Upper lobe of left lung (tissue), 6 donors: ENCODE measurements around the gene NHSL2. TPM values are rescaled to one million over a fixed set of nuclear protein-coding genes. Genes with fewer than 3 reads are reported as not detected.
A peak's percentile ranks its signal among the peaks of the same experiment; 100 is the strongest.

ENCODE experiments used
- ATAC-seq, 2 donors: fragments of 200-7000 bp; cut with Tn5 transposase; one replicate each; pipeline ENCODE4 v1.9.1; 2022; ENCODE audit warnings: mild to moderate bottlenecking in 2 of 2, moderate library complexity in 2 of 2; ENCODE audit not compliant: low FRiP score in 2 of 2
- DNase-seq, 2 donors: peaks; one replicate each; pipeline ENCODE4 v3.0.0-alpha.2; 2019 to 2020
- H3K27ac ChIP-seq, 4 donors: fragments of 200-600 bp; sonication (generic); one replicate each; pipeline ENCODE4 v1.5.1; 2016 to 2019
- H3K27me3 ChIP-seq, 4 donors: fragments of 200-600 bp; sonication (generic); one replicate each; pipeline ENCODE4 v1.5.1; 2017 to 2019
- H3K36me3 ChIP-seq, 4 donors: fragments of 200-600 bp; sonication (generic); one replicate each; pipeline ENCODE4 v1.5.1; 2016 to 2019
- H3K4me1 ChIP-seq, 4 donors: fragments of 200-600 bp; sonication (generic); one replicate each; pipeline ENCODE4 v1.5.1; 2018 to 2019
- H3K4me3 ChIP-seq, 4 donors: fragments of 200-600 bp; sonication (generic); one replicate each; pipeline ENCODE4 v1.5.1; 2017 to 2019; ENCODE audit warnings: mild to moderate bottlenecking in 2 of 4, moderate library complexity in 1 of 4
- H3K9me3 ChIP-seq, 4 donors: fragments of 200-600 bp; sonication (generic); one replicate each; pipeline ENCODE4 v1.5.1; 2018 to 2019
- EP300 ChIP-seq, 4 donors: sonication (generic); formaldehyde crosslinking; IDR thresholded peaks; one replicate each; pipeline ENCODE4 v1.5.1; 2017; ENCODE audit warnings: antibody characterized with exemption in 4 of 4, control low read depth in 2 of 4
- POLR2A ChIP-seq, 4 donors: fragments of 450-650 bp; IDR thresholded peaks; one replicate each; pipeline ENCODE4 v1.5.1; 2016 to 2017; ENCODE audit warnings: antibody characterized with exemption in 4 of 4, mild to moderate bottlenecking in 2 of 4
- POLR2AphosphoS5 ChIP-seq, 2 donors: sonication (generic); formaldehyde crosslinking; IDR thresholded peaks; one replicate each; pipeline ENCODE4 v1.5.1; 2017; ENCODE audit warnings: antibody characterized with exemption in 2 of 2
- WGBS, 2 donors: methylation state at CpG; one replicate each; pipeline ENCODE4 v1.1.5; 2017 to 2018; 5-methylcytosine and 5-hydroxymethylcytosine counted together
- total RNA-seq, 6 donors: library from RNA; depleted of rRNA in 4 of 6; stranded (reverse); fragments of >200 nt in 4 of 6; gene quantifications; one replicate each; pipeline versions ENCODE4 v1.1.0 to v1.2.1, GENCODE V29; 2016 to 2021
- TF ChIP-seq, protein P1 (sequence below), 6 experiments: fragments of 450-650 bp in 4 of 6; fragments of 200-600 bp in 2 of 6; sonication (generic) in 2 of 6; IDR thresholded peaks; one replicate each; pipeline ENCODE4 v1.5.1; 2016 to 2019; ENCODE audit warnings: antibody characterized with exemption in 6 of 6
- donor health status: DM: no; HTN: no; CAD: no; lungs with moderate emphysema.
- donor health status: DM: no; HTN: yes; CAD: no; lungs with severe emphysema.

NHSL2 gene
- total RNA-seq, 6 donors from 2014 or later = 5.8 to 18.3 (median 9.9) TPM

GRCh38 chrX:72130762-72131250 is 220.2 kb downstream of the NHSL2 start:
- H3K36me3 ChIP-seq = peaks cover 0 to 5% (median 0%) of the 10 kb centered on the region in 4 donors
- 56% methylated on average over 30 of the region's 30 CpGs; no CpG with 5 or more reads in 1 of the 2 donors for WGBS, 2 donors
- H3K9me3 ChIP-seq = no peaks in the 10 kb centered on the region
- H3K27me3 ChIP-seq = peaks cover 0 to 3% (median 0%) of the 10 kb centered on the region in 4 donors
- DNase-seq (peak in 1 of 2 donors; percentile 75), ATAC-seq (no peak)
- H3K4me1 ChIP-seq = peaks cover 12 to 23% (median 17%) of the 10 kb centered on the region in 4 donors
- peak overlapping the region in 2 of 4 donors; percentile 75 to 86 for H3K27ac ChIP-seq
- TF ChIP-seq POLR2AphosphoS5 (IDR thresholded peaks at IDR 0.05) = no peak
- TF ChIP-seq EP300 (IDR thresholded peaks at IDR 0.05) = no peak
- TF ChIP-seq, protein P1, sequence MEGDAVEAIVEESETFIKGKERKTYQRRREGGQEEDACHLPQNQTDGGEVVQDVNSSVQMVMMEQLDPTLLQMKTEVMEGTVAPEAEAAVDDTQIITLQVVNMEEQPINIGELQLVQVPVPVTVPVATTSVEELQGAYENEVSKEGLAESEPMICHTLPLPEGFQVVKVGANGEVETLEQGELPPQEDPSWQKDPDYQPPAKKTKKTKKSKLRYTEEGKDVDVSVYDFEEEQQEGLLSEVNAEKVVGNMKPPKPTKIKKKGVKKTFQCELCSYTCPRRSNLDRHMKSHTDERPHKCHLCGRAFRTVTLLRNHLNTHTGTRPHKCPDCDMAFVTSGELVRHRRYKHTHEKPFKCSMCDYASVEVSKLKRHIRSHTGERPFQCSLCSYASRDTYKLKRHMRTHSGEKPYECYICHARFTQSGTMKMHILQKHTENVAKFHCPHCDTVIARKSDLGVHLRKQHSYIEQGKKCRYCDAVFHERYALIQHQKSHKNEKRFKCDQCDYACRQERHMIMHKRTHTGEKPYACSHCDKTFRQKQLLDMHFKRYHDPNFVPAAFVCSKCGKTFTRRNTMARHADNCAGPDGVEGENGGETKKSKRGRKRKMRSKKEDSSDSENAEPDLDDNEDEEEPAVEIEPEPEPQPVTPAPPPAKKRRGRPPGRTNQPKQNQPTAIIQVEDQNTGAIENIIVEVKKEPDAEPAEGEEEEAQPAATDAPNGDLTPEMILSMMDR (IDR thresholded peaks at IDR 0.05) = no peak
- no peak for TF ChIP-seq POLR2A (IDR thresholded peaks at IDR 0.05)
- peak overlapping the region; percentile 33 to 54 (median 50) for H3K4me3 ChIP-seq

- H3K4me3 ChIP-seq = peak within 1 kb of the TSS; percentile 33 to 54 (median 50)
- peak; percentile 92 for DNase-seq
- peak; percentile 84 to 98 for ATAC-seq
- H3K4me1 ChIP-seq = peaks cover 6 to 15% (median 10%) of the 10 kb centered on the region in 4 donors
- peaks cover 0 to 5% (median 0%) of the 10 kb centered on the region in 4 donors for H3K36me3 ChIP-seq
- WGBS, 2 donors = 0 to 29% methylated on average over 9 to 63 of the region's 106 CpGs
- H3K9me3 ChIP-seq = no peaks in the 10 kb centered on the region
- H3K27me3 ChIP-seq = peaks cover 0 to 3% (median 0%) of the 10 kb centered on the region in 4 donors
- peak within 1 kb of the TSS; percentile 1 to 86 (median 70) for H3K27ac ChIP-seq
- TF ChIP-seq POLR2AphosphoS5 (IDR thresholded peaks at IDR 0.05) = peak in 1 of 2 donors; percentile 52
- TF ChIP-seq, protein P1 (IDR thresholded peaks at IDR 0.05) = no peak
- TF ChIP-seq EP300 (IDR thresholded peaks at IDR 0.05) = no peak
- peak in 2 of 4 donors; percentile 16 to 56 for TF ChIP-seq POLR2A (IDR thresholded peaks at IDR 0.05)
Observed at GRCh38 chrX:72131317-72132294, 221.0 kb downstream of the NHSL2 start, which contains the start of gene RTL5. RTL5 (minus strand) TSS chrX:72131915.

- WGBS, 2 donors = 84 to 100% methylated on average over 1 to 3 of the region's 3 CpGs
- Histone ChIP-seq H3K27ac (peak overlapping the region in 2 of 4 donors; percentile 75 to 86), H3K9me3 (no peaks in the 10 kb centered on the region), H3K36me3 (peaks cover 0 to 5% (median 0%) of the 10 kb centered on the region in 4 donors), H3K4me1 (peaks cover 6 to 11% (median 7%) of the 10 kb centered on the region in 4 donors), H3K4me3 (peak overlapping the region in 2 of 4 donors; percentile 52 to 54), H3K27me3 (peaks cover 0 to 3% (median 0%) of the 10 kb centered on the region in 4 donors)
- no peak for DNase-seq
- TF ChIP-seq POLR2AphosphoS5 (IDR thresholded peaks at IDR 0.05) = no peak
- no peak for TF ChIP-seq EP300 (IDR thresholded peaks at IDR 0.05)
- TF ChIP-seq, protein P1 (IDR thresholded peaks at IDR 0.05) = no peak
- TF ChIP-seq POLR2A (IDR thresholded peaks at IDR 0.05) = no peak
- ATAC-seq = no peak
Observed at GRCh38 chrX:72132456-72132855, 221.8 kb downstream of the NHSL2 start.

- DNase-seq (peak in 1 of 2 donors; percentile 39), ATAC-seq (no peak)
- Histone ChIP-seq H3K27me3 (peaks cover 0 to 3% (median 0%) of the 10 kb centered on the region in 4 donors), H3K9me3 (no peaks in the 10 kb centered on the region), H3K4me1 (peaks cover 3 to 11% (median 6%) of the 10 kb centered on the region in 4 donors), H3K27ac (no peak overlapping the region), H3K4me3 (no peak overlapping the region), H3K36me3 (peaks cover 0 to 11% (median 0%) of the 10 kb centered on the region in 4 donors)
- TF ChIP-seq POLR2A (IDR thresholded peaks at IDR 0.05) (no peak), EP300 (IDR thresholded peaks at IDR 0.05) (no peak), POLR2AphosphoS5 (IDR thresholded peaks at IDR 0.05) (no peak)
- TF ChIP-seq, protein P1 (IDR thresholded peaks at IDR 0.05) = no peak
- WGBS, 2 donors = 79 to 95% methylated on average over 3 to 11 of the region's 11 CpGs
Observed at GRCh38 chrX:72133851-72134546, 223.4 kb downstream of the NHSL2 start.
